ENCODE measurements around the gene SLC17A2. TPM values are rescaled to one million over a fixed set of nuclear protein-coding genes. Genes with fewer than 3 reads are reported as not detected.

SLC17A2 gene
- total and polyA plus RNA-seq, 7 donors: not detected

GRCh38 chr6:25972128-25972527, 41.6 kb upstream of the SLC17A2 start:
- DNase-seq (no peak), ATAC-seq (no peak)
- Histone ChIP-seq H3K36me3 (ENCODE audit: insufficient read depth in 1 of 2, low read depth in 1 of 2) (peaks cover 13 to 92% of the 10 kb centered on the region in 2 donors), H3K27ac (peak overlapping the region; percentile 15), H3K4me1 (peaks cover 17% of the 10 kb centered on the region), H3K9me3 (no peaks in the 10 kb centered on the region), H3K27me3 (ENCODE audit: insufficient read depth in 3 of 3, low read length in 2 of 3) (no peaks in the 10 kb centered on the region), H3K4me3 (no peak overlapping the region)
- TF ChIP-seq CTCF (IDR thresholded peaks at IDR 0.05): no peak
- intact Hi-C loops (cut with DNase I): no loop called here
- WGBS, 3 donors: 97 to 100% (median 100%) methylated on average over 1 of the region's 1 CpG

GRCh38 chr6:25971187-25971821, 40.8 kb upstream of the SLC17A2 start:
- Histone ChIP-seq H3K4me1 (peaks cover 17% of the 10 kb centered on the region), H3K27me3 (ENCODE audit: insufficient read depth in 3 of 3, low read length in 2 of 3) (no peaks in the 10 kb centered on the region), H3K27ac (peak overlapping the region; percentile 15), H3K9me3 (no peaks in the 10 kb centered on the region), H3K36me3 (ENCODE audit: insufficient read depth in 1 of 2, low read depth in 1 of 2) (peaks cover 12 to 92% of the 10 kb centered on the region in 2 donors), H3K4me3 (no peak overlapping the region)
- DNase-seq: peak in 1 of 2 donors; percentile 21
- no peak for TF ChIP-seq CTCF (IDR thresholded peaks at IDR 0.05)
- WGBS, 3 donors: 95 to 100% (median 97%) methylated on average over 1 of the region's 1 CpG
- ATAC-seq: peak; percentile 39 to 72 (median 70)
- intact Hi-C loops (cut with DNase I): no loop called here

- Histone ChIP-seq H3K27me3 (ENCODE audit: insufficient read depth in 3 of 3, low read length in 2 of 3) (no peaks in the 10 kb centered on the region), H3K9me3 (no peaks in the 10 kb centered on the region), H3K4me1 (peaks cover 17% of the 10 kb centered on the region), H3K27ac (no peak overlapping the region), H3K4me3 (no peak overlapping the region), H3K36me3 (ENCODE audit: insufficient read depth in 1 of 2, low read depth in 1 of 2) (peaks cover 7 to 80% of the 10 kb centered on the region in 2 donors)
- DNase-seq (peak in 1 of 2 donors; percentile 17), ATAC-seq (peak in 3 of 4 donors; percentile 66 to 84 (median 81))
- intact Hi-C loops (cut with DNase I): no loop called here
- TF ChIP-seq CTCF (IDR thresholded peaks at IDR 0.05): no peak
These were observed 38.3 kb upstream of the SLC17A2 start for GRCh38 chr6:25968769-25969168.

- H3K27ac ChIP-seq: no peak overlapping the region
- TF ChIP-seq CTCF (IDR thresholded peaks at IDR 0.05): no peak
- intact Hi-C loops (cut with DNase I): no loop called here
- H3K27me3 ChIP-seq (ENCODE audit: insufficient read depth in 3 of 3, low read length in 2 of 3): no peaks in the 10 kb centered on the region
- peaks cover 4 to 60% of the 10 kb centered on the region in 2 donors for H3K36me3 ChIP-seq (ENCODE audit: insufficient read depth in 1 of 2, low read depth in 1 of 2)
- peaks cover 20% of the 10 kb centered on the region for H3K4me1 ChIP-seq
- no peaks in the 10 kb centered on the region for H3K9me3 ChIP-seq
- ATAC-seq: no peak
- 90 to 93% (median 91%) methylated on average over 9 of the region's 9 CpGs for WGBS, 3 donors
- H3K4me3 ChIP-seq: no peak overlapping the region
- DNase-seq: no peak
These were observed 36.2 kb upstream of the SLC17A2 start for GRCh38 chr6:25966711-25967110.

GRCh38 chr6:25965058-25965457, 34.6 kb upstream of the SLC17A2 start:
- 87 to 97% (median 92%) methylated on average over 4 of the region's 4 CpGs for WGBS, 3 donors
- H3K9me3 ChIP-seq: no peaks in the 10 kb centered on the region
- peaks cover 17% of the 10 kb centered on the region for H3K4me1 ChIP-seq
- DNase-seq (no peak), ATAC-seq (no peak)
- no peak overlapping the region for H3K27ac ChIP-seq
- H3K27me3 ChIP-seq (ENCODE audit: insufficient read depth in 3 of 3, low read length in 2 of 3): no peaks in the 10 kb centered on the region
- TF ChIP-seq CTCF (IDR thresholded peaks at IDR 0.05): no peak
- intact Hi-C loops (cut with DNase I): no loop called here
- H3K4me3 ChIP-seq: peak overlapping the region; percentile 73
- H3K36me3 ChIP-seq (ENCODE audit: insufficient read depth in 1 of 2, low read depth in 1 of 2): peaks cover 4 to 43% of the 10 kb centered on the region in 2 donors

Data from psoas muscle (tissue), 8 donors.